ENCODE results near the gene PLA2G1B.

DNA sequence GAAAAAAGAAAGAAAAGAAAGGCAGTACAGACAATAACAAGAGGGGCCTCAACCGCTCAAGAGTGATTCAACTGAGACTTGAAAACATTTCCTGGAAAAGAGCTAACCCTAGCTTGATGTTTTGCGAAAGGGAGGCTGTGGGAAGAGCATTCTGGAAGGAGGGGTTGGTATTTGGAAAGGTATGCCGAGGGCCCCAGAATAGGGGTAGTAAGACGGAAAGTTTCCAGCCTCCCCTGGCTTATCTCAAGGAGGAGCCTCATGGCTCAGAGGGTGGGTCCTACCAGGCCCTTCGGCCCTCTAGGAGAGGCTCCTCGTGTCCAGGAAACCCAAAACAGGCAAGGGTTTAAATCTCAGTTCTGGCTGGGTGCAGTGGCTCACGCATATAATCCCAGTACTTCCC is 44.3 kb downstream of the PLA2G1B start:
- TF ChIP-seq POLR2AphosphoS5 (IDR thresholded peaks at IDR 0.05) (no peak), POLR2A (IDR thresholded peaks at IDR 0.05) (no peak)
- TF ChIP-seq, protein P1, sequence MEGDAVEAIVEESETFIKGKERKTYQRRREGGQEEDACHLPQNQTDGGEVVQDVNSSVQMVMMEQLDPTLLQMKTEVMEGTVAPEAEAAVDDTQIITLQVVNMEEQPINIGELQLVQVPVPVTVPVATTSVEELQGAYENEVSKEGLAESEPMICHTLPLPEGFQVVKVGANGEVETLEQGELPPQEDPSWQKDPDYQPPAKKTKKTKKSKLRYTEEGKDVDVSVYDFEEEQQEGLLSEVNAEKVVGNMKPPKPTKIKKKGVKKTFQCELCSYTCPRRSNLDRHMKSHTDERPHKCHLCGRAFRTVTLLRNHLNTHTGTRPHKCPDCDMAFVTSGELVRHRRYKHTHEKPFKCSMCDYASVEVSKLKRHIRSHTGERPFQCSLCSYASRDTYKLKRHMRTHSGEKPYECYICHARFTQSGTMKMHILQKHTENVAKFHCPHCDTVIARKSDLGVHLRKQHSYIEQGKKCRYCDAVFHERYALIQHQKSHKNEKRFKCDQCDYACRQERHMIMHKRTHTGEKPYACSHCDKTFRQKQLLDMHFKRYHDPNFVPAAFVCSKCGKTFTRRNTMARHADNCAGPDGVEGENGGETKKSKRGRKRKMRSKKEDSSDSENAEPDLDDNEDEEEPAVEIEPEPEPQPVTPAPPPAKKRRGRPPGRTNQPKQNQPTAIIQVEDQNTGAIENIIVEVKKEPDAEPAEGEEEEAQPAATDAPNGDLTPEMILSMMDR (IDR thresholded peaks at IDR 0.05): no peak
